Duodenal mucosa (tissue), 2 donors: ENCODE data around the gene RASGRP2.

Source experiments
- H3K27ac ChIP-seq: one replicate; pipeline ENCODE4 v1.7.0; 2013; ENCODE audit warnings: low read depth, low read length
- H3K27me3 ChIP-seq, 2 donors: one replicate each; pipeline ENCODE4 v1.7.0; 2013; ENCODE audit warnings: low read length in 2 of 2, control low read depth in 1 of 2; ENCODE audit not compliant: insufficient read depth in 2 of 2, control insufficient read depth in 1 of 2
- H3K36me3 ChIP-seq, 2 donors: one replicate each; pipeline ENCODE4 v1.7.0; 2013; ENCODE audit warnings: low read length in 2 of 2, control low read depth in 1 of 2; ENCODE audit not compliant: insufficient read depth in 2 of 2, control insufficient read depth in 1 of 2
- H3K4me1 ChIP-seq, 2 donors: one replicate each; pipeline ENCODE4 v1.7.0; 2013; ENCODE audit warnings: low read length in 2 of 2, control low read depth in 1 of 2; ENCODE audit not compliant: insufficient read depth in 2 of 2, control insufficient read depth in 1 of 2
- H3K4me3 ChIP-seq, 2 donors: one replicate each; pipeline ENCODE4 v1.7.0; 2013; ENCODE audit warnings: low read length in 2 of 2, low read depth in 1 of 2
- H3K9ac ChIP-seq, 2 donors: one replicate each; pipeline ENCODE4 v1.7.0; 2013; ENCODE audit warnings: low read length in 2 of 2, low read depth in 1 of 2
- H3K9me3 ChIP-seq, 2 donors: one replicate each; pipeline ENCODE4 v1.7.0; 2013; ENCODE audit warnings: low read length in 2 of 2, control low read depth in 1 of 2; ENCODE audit not compliant: control insufficient read depth in 1 of 2

The RASGRP2 gene

GRCh38 chr11:64685536-64685935 lies 58.4 kb downstream of the RASGRP2 start:
- Histone ChIP-seq H3K9me3 (no peaks in the 10 kb centered on the region), H3K27ac (no peak overlapping the region), H3K9ac (no peak overlapping the region)

GRCh38 chr11:64684357-64684756 lies 59.6 kb downstream of the RASGRP2 start:
- no peaks in the 10 kb centered on the region for H3K4me1 ChIP-seq

More at GRCh38 chr11:64685536-64685935, 58.4 kb downstream of the RASGRP2 start:
- Histone ChIP-seq H3K36me3 (no peaks in the 10 kb centered on the region), H3K4me3 (no peak overlapping the region), H3K27me3 (peaks cover 0 to 4% of the 10 kb centered on the region in 2 donors), H3K4me1 (no peaks in the 10 kb centered on the region)

DNA sequence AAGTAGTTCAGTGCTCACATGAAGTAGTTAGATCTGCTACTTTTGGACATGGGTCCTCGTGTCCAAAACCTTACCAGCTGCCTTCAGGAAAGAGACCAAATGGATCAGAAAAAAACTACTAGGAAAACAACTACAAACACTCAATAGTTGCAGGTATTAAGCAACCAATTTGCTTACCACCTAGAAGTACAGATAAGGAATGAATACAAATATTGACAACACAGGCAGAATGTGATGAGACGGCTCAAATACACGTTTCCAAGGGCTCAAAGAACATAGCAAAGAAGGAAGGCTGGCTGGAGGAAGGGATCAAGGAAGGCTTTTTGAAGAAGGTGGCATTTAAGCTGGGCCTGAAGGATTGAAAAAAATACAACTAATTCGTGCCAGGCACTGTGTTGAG lies 62.8 kb downstream of the RASGRP2 start:
- H3K9me3 ChIP-seq, result no peaks in the 10 kb centered on the region

More at GRCh38 chr11:64684357-64684756, 59.6 kb downstream of the RASGRP2 start:
- Histone ChIP-seq H3K27ac (no peak overlapping the region), H3K9ac (no peak overlapping the region), H3K9me3 (no peaks in the 10 kb centered on the region), H3K36me3 (no peaks in the 10 kb centered on the region), H3K4me3 (no peak overlapping the region), H3K27me3 (peaks cover 4 to 7% of the 10 kb centered on the region in 2 donors)

GRCh38 chr11:64679846-64680245 lies 64.1 kb downstream of the RASGRP2 start:
- no peak overlapping the region for H3K4me3 ChIP-seq
- no peaks in the 10 kb centered on the region for H3K36me3 ChIP-seq
- no peak overlapping the region for H3K9ac ChIP-seq
- H3K27me3 ChIP-seq, result peaks cover 35 to 36% of the 10 kb centered on the region in 2 donors
- no peaks in the 10 kb centered on the region for H3K4me1 ChIP-seq
- H3K9me3 ChIP-seq, result no peaks in the 10 kb centered on the region
- no peak overlapping the region for H3K27ac ChIP-seq

More for the DNA sequence above, 62.8 kb downstream of the RASGRP2 start:
- Histone ChIP-seq H3K9ac (no peak overlapping the region), H3K27ac (no peak overlapping the region), H3K4me3 (no peak overlapping the region), H3K36me3 (no peaks in the 10 kb centered on the region), H3K4me1 (no peaks in the 10 kb centered on the region), H3K27me3 (peaks cover 22 to 23% of the 10 kb centered on the region in 2 donors)

DNA sequence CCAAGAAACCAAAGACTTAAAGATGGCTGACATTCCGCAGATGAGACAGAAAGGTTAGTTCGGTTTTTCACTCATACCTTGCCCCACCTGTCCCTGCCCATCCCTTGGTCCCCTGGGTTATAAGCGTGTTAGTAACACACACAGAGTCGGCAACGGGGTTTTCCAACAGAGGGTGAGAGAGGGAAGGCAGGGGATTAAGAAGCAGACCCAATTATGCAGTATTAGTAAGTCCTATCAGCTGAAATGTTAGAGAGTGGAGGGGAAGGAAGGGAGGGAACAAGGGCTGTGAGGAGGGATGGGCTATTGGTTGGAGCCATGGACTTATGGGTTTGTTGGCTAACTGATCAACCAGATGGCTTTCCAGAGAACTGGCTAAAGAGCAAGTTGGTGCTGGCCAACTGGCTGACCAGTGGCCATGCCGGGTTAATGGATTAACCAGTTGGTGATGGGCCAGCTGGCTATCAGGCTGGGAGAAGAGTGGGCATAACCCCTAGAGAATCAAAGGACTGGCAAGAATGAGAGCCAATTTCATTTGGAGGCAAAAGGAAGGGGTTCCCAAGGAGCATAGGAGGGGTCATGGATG lies 66.4 kb downstream of the RASGRP2 start:
- Histone ChIP-seq H3K27ac (no peak overlapping the region), H3K36me3 (no peaks in the 10 kb centered on the region), H3K4me1 (no peaks in the 10 kb centered on the region), H3K9ac (no peak overlapping the region), H3K4me3 (no peak overlapping the region), H3K27me3 (peaks cover 38 to 42% of the 10 kb centered on the region in 2 donors), H3K9me3 (no peaks in the 10 kb centered on the region)
